Vagina (tissue), 2 donors: ENCODE results near the gene RPS25. TPM values are rescaled to one million over a fixed set of nuclear protein-coding genes. Genes with fewer than 3 reads are reported as not detected.
A peak's percentile ranks its signal among the peaks of the same experiment; 100 is the strongest.

Experiments
- DNase-seq, 2 donors: peaks; one replicate each; pipeline ENCODE4 v3.0.0-alpha.2; 2017; ENCODE audit errors: extremely low spot score in 2 of 2
- H3K27ac ChIP-seq: fragments of 200-600 bp; sonication (generic); one replicate; pipeline ENCODE4 v1.5.1; 2019
- H3K27me3 ChIP-seq: fragments of 200-600 bp; sonication (generic); one replicate; pipeline ENCODE4 v1.5.1; 2019
- H3K36me3 ChIP-seq, 2 donors: fragments of 200-600 bp; sonication (generic); one replicate each; pipeline ENCODE4 v1.5.1; 2017 to 2019
- H3K4me1 ChIP-seq: fragments of 200-600 bp; sonication (generic); one replicate; pipeline ENCODE4 v1.5.1; 2019
- H3K4me3 ChIP-seq, 2 donors: fragments of 200-600 bp; sonication (generic); 1 replicate in 1 of 2; 2 replicates in 1 of 2; pipeline ENCODE4 v1.5.1; 2016 to 2019
- H3K9me3 ChIP-seq: fragments of 200-600 bp; sonication (generic); one replicate; pipeline ENCODE4 v1.5.1; 2019
- POLR2A ChIP-seq, 2 donors: fragments of 450-650 bp; IDR thresholded peaks; one replicate each; pipeline ENCODE4 v1.6.1; 2017; ENCODE audit warnings: antibody characterized with exemption in 2 of 2, mild to moderate bottlenecking in 2 of 2, moderate library complexity in 2 of 2
- POLR2AphosphoS5 ChIP-seq, 2 donors: sonication (generic); formaldehyde crosslinking; IDR thresholded peaks; one replicate each; pipeline ENCODE4 v1.9.0; 2017; ENCODE audit warnings: antibody characterized with exemption in 2 of 2, mild to moderate bottlenecking in 2 of 2, low read depth in 1 of 2; ENCODE audit not compliant: insufficient read depth in 1 of 2
- intact Hi-C: fragments of 100-400 bp; cut with DNase I; formaldehyde crosslinking; loops from one replicate; pipeline ENCODE4 v1.15.1; 2023
- total RNA-seq: library from RNA; depleted of rRNA; stranded (reverse); fragments of >200 nt; gene quantifications from one replicate; pipeline ENCODE4 v1.2.3, GENCODE V29; 2016
- TF ChIP-seq, protein P1 (sequence below), 3 experiments: fragments of 450-650 bp in 2 of 3; fragments of 200-600 bp in 1 of 3; sonication (generic) in 1 of 3; IDR thresholded peaks; one replicate each; pipeline ENCODE4 v1.5.1; 2017 to 2019; ENCODE audit warnings: antibody characterized with exemption in 3 of 3, mild to moderate bottlenecking in 2 of 3, moderate library complexity in 2 of 3

The RPS25 gene
- total RNA-seq, 1 donor from 2014 or later: 1,843 TPM

DNA sequence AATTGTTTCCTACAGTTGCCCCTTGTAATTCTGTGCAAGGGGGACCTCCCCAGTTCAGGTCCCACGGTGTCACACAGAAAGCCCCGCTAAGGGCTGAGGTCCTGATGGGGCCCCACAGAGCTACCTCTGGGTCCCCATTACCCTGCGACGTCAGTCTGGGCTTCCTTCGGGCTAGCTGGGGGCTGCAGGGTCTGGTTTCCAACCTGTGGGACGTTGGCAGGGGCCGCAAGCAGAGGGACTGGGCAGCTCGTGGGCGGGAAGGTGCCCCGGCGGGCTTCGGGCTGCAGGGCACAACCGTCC lies 11.8 kb upstream of the RPS25 start:
- H3K9me3 ChIP-seq: no peaks in the 10 kb centered on the region
- H3K27me3 ChIP-seq: no peaks in the 10 kb centered on the region
- H3K27ac ChIP-seq: peak overlapping the region; percentile 90
- DNase-seq: no peak
- intact Hi-C loops: no loop called here
- H3K4me1 ChIP-seq: peaks cover 25% of the 10 kb centered on the region
- no peak for TF ChIP-seq POLR2AphosphoS5 (IDR thresholded peaks at IDR 0.05; ENCODE audit: insufficient read depth in 1 of 2, low read depth in 1 of 2)
- peak overlapping the region; percentile 74 to 92 for H3K4me3 ChIP-seq
- H3K36me3 ChIP-seq: peaks cover 0 to 14% of the 10 kb centered on the region in 2 donors

GRCh38 chr11:119029340-119030028 lies 11.3 kb upstream of the RPS25 start:
- peak overlapping the region; percentile 74 to 92 for H3K4me3 ChIP-seq
- peaks cover 0 to 19% of the 10 kb centered on the region in 2 donors for H3K36me3 ChIP-seq
- no peak for TF ChIP-seq POLR2AphosphoS5 (IDR thresholded peaks at IDR 0.05; ENCODE audit: insufficient read depth in 1 of 2, low read depth in 1 of 2)
- TF ChIP-seq, protein P1, sequence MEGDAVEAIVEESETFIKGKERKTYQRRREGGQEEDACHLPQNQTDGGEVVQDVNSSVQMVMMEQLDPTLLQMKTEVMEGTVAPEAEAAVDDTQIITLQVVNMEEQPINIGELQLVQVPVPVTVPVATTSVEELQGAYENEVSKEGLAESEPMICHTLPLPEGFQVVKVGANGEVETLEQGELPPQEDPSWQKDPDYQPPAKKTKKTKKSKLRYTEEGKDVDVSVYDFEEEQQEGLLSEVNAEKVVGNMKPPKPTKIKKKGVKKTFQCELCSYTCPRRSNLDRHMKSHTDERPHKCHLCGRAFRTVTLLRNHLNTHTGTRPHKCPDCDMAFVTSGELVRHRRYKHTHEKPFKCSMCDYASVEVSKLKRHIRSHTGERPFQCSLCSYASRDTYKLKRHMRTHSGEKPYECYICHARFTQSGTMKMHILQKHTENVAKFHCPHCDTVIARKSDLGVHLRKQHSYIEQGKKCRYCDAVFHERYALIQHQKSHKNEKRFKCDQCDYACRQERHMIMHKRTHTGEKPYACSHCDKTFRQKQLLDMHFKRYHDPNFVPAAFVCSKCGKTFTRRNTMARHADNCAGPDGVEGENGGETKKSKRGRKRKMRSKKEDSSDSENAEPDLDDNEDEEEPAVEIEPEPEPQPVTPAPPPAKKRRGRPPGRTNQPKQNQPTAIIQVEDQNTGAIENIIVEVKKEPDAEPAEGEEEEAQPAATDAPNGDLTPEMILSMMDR (IDR thresholded peaks at IDR 0.05): no peak
- no peak for TF ChIP-seq POLR2A (IDR thresholded peaks at IDR 0.05)
- intact Hi-C loops: no loop called here
- no peaks in the 10 kb centered on the region for H3K9me3 ChIP-seq
- DNase-seq: no peak
- H3K27ac ChIP-seq: peak overlapping the region; percentile 90
- peaks cover 25% of the 10 kb centered on the region for H3K4me1 ChIP-seq
- no peaks in the 10 kb centered on the region for H3K27me3 ChIP-seq

GRCh38 chr11:119029069-119029339 lies 10.9 kb upstream of the RPS25 start:
- no peak overlapping the region for H3K4me3 ChIP-seq

DNA sequence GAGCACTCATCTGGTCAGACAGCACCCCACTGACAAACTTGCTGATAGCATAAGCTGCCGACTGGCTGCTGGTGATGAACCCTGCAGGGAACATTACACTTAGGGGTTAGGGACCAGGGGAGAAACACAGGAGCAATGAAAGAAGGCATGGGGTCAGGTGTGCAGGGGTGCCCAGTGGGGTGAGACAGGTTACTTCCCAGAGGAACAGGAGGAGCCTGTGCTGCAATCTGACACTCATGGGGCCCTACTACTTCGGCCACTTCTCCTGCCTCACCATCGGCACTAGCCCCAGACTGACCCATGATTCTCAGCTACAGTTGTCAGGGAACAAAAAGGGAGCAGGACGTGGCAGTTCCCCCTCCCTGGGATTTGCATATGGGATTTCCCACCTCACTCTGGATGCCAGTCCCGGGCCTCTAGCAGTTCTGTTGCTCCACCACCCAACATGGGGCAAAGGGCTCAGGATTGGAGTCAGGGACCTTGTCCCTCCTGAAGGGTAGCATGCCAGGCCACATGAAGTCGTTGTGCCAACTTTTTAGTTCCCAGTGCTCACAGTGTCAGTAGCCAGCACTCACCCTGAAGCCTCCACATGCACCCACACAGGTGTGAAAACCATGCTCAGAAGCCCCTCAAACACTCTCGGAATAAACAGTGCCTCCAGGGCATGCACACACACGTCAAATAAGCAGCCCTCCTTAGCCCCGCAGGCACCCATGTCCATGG lies 10.4 kb upstream of the RPS25 start:
- Histone ChIP-seq H3K36me3 (peaks cover 0 to 29% of the 10 kb centered on the region in 2 donors), H3K27ac (no peak overlapping the region), H3K9me3 (no peaks in the 10 kb centered on the region), H3K27me3 (no peaks in the 10 kb centered on the region), H3K4me3 (no peak overlapping the region), H3K4me1 (peaks cover 25% of the 10 kb centered on the region)
- intact Hi-C loops: no loop called here
- no peak for DNase-seq
- TF ChIP-seq POLR2A (IDR thresholded peaks at IDR 0.05): no peak
- TF ChIP-seq, protein P1 (IDR thresholded peaks at IDR 0.05): no peak
- TF ChIP-seq POLR2AphosphoS5 (IDR thresholded peaks at IDR 0.05; ENCODE audit: insufficient read depth in 1 of 2, low read depth in 1 of 2): no peak

More at GRCh38 chr11:119029069-119029339, 10.9 kb upstream of the RPS25 start:
- Histone ChIP-seq H3K36me3 (peaks cover 0 to 24% of the 10 kb centered on the region in 2 donors), H3K9me3 (no peaks in the 10 kb centered on the region), H3K27me3 (no peaks in the 10 kb centered on the region), H3K4me1 (peaks cover 25% of the 10 kb centered on the region), H3K27ac (no peak overlapping the region)
- TF ChIP-seq POLR2AphosphoS5 (IDR thresholded peaks at IDR 0.05; ENCODE audit: insufficient read depth in 1 of 2, low read depth in 1 of 2) (no peak), POLR2A (IDR thresholded peaks at IDR 0.05) (no peak)
- TF ChIP-seq, protein P1 (IDR thresholded peaks at IDR 0.05): no peak
- DNase-seq: no peak
- intact Hi-C loops: no loop called here

DNA sequence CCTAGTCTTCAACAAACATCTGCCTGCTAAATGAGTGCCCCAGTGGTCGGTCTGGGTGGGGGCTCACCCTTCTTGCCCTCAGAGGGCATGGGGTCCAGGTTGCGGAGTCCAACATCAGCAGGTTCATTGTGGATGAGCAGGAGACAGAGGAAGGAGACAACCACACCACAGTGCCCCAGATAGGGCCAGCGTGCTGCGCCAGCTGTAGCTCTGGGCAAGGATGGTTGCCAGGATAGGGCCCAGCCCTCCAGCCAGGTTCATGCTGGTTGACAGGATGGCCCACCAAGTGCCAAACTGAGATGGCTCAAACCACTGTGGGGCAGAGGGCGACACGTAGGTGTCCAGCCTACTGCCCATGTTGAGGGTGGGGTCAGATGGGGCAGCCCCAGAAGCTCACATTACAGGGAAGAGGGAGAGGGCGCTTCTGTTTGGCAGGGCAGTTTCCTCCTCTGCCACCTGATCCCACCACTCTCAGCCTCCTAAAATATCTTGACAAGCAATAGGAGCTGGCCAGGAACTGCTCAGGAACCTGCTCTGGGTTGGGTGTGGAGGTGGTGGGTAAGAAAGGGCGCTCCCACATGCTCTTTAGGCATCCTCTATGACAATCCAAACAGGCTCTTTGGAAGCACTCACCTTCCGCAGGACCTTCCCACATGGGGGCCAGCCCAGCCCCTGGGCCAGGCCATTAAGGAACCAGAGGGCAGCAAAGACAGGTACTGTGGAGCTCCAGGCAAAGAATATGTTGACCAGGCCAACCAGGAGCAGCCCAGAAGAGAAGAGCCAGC lies 9.6 kb upstream of the RPS25 start:
- H3K4me3 ChIP-seq: no peak overlapping the region
- no peaks in the 10 kb centered on the region for H3K9me3 ChIP-seq
- H3K27me3 ChIP-seq: no peaks in the 10 kb centered on the region
- DNase-seq: no peak
- peaks cover 0 to 36% of the 10 kb centered on the region in 2 donors for H3K36me3 ChIP-seq
- no peak overlapping the region for H3K27ac ChIP-seq
- H3K4me1 ChIP-seq: peaks cover 25% of the 10 kb centered on the region
- intact Hi-C loops: no loop called here
- TF ChIP-seq POLR2A (IDR thresholded peaks at IDR 0.05): no peak
- no peak for TF ChIP-seq POLR2AphosphoS5 (IDR thresholded peaks at IDR 0.05; ENCODE audit: insufficient read depth in 1 of 2, low read depth in 1 of 2)
- TF ChIP-seq, protein P1 (IDR thresholded peaks at IDR 0.05): no peak
